H1 (cell line): ENCODE results near the gene MTX2. TPM values are rescaled to one million over a fixed set of nuclear protein-coding genes. Genes with fewer than 3 reads are reported as not detected.

Experiments
- CTCF ChIA-PET: fragments of 300-600 bp; sonication (Branson Sonifier 250); formaldehyde crosslinking; loops from one replicate; lab custom pipeline; 2021; ENCODE audit not compliant: partially characterized antibody; lab: Charles Lee
- POLR2A ChIA-PET: fragments of 300-600 bp; sonication (Branson Sonifier 250); formaldehyde crosslinking; loops from one replicate; lab custom pipeline; 2021; ENCODE audit warnings: inconsistent platforms; ENCODE audit not compliant: partially characterized antibody; lab: Charles Lee
- DNase-seq, 2 experiments: peaks; one replicate each; pipeline versions ENCODE4 v3.0.0 to v3.0.0-alpha.2; 2010 to 2022; ENCODE audit warnings: low spot score in 2 of 2, low read depth in 1 of 2, mixed read lengths in 1 of 2
- FAIRE-seq: peaks from 2 replicates; lab custom pipeline; 2011; peaks lifted over from hg19 to GRCh38; lab: Jason Lieb, UNC
- H2AFZ ChIP-seq: 2 replicates; pipeline ENCODE4 v1.8.1; 2012; ENCODE audit warnings: low read length, inconsistent platforms
- H2AK5ac ChIP-seq: 2 replicates; pipeline ENCODE4 v1.6.1; 2013; ENCODE audit warnings: low read depth, low read length
- H2BK120ac ChIP-seq: replicated peaks from 2 replicates; pipeline ENCODE3; 2013; ENCODE audit warnings: low read depth, low read length, inconsistent platforms
- H2BK12ac ChIP-seq: 2 replicates; pipeline ENCODE4 v1.6.1; 2013; ENCODE audit warnings: low read depth, low read length
- H2BK15ac ChIP-seq: 2 replicates; pipeline ENCODE4 v1.6.1; 2013; ENCODE audit warnings: low read length
- H2BK20ac ChIP-seq: 2 replicates; pipeline ENCODE4 v1.6.1; 2013; ENCODE audit warnings: low read length
- H2BK5ac ChIP-seq: 2 replicates; pipeline ENCODE4 v1.6.1; 2013; ENCODE audit warnings: low read depth, low read length
- H3K14ac ChIP-seq: 2 replicates; pipeline ENCODE4 v1.6.1; 2013; ENCODE audit warnings: inconsistent platforms; ENCODE audit not compliant: insufficient read length
- H3K18ac ChIP-seq: 2 replicates; pipeline ENCODE4 v1.6.1; 2013; ENCODE audit warnings: low read length; ENCODE audit errors: extremely low read depth
- H3K23ac ChIP-seq: 2 replicates; pipeline ENCODE4 v1.6.1; 2013; ENCODE audit warnings: inconsistent platforms; ENCODE audit not compliant: insufficient read length
- H3K23me2 ChIP-seq: 2 replicates; pipeline ENCODE4 v1.6.1; 2013; ENCODE audit warnings: low read depth, low read length
- H3K27ac ChIP-seq: 2 replicates; pipeline ENCODE4 v1.6.1; 2011; ENCODE audit warnings: low read depth, low read length, inconsistent platforms
- H3K27me3 ChIP-seq, 4 experiments: replicated peaks in 1 of 4; 1 replicate in 1 of 4; 2 replicates in 3 of 4; pipeline versions ENCODE4 v1.6.1 to v1.8.1; 2011 to 2013; ENCODE audit warnings: low read length in 3 of 4, mild to moderate bottlenecking in 3 of 4, inconsistent platforms in 2 of 4, mixed read lengths in 2 of 4, moderate library complexity in 1 of 4; ENCODE audit not compliant: control insufficient read depth in 3 of 4, insufficient read depth in 3 of 4; ENCODE audit errors: extremely low read depth in 1 of 4
- H3K36me3 ChIP-seq, 4 experiments: 2 replicates each; pipeline versions ENCODE4 v1.6.1 to v1.8.1; 2011 to 2013; ENCODE audit warnings: mild to moderate bottlenecking in 4 of 4, low read length in 3 of 4, moderate library complexity in 2 of 4, control low read depth in 1 of 4, inconsistent platforms in 1 of 4; ENCODE audit not compliant: insufficient read depth in 4 of 4, control insufficient read depth in 2 of 4
- H3K4ac ChIP-seq: replicated peaks from 2 replicates; pipeline ENCODE3; 2013; ENCODE audit warnings: low read length, low read depth, mixed read lengths, inconsistent platforms; ENCODE audit not compliant: insufficient read length
- H3K4me1 ChIP-seq, 4 experiments: replicated peaks in 1 of 4; 1 replicate in 1 of 4; 2 replicates in 3 of 4; pipeline versions ENCODE4 v1.6.1 to v1.8.1; 2011 to 2013; ENCODE audit warnings: low read length in 3 of 4, inconsistent platforms in 2 of 4, mixed read lengths in 1 of 4; ENCODE audit not compliant: insufficient read depth in 4 of 4, control insufficient read depth in 3 of 4
- H3K4me2 ChIP-seq, 2 experiments: 2 replicates each; pipeline versions ENCODE4 v1.6.1 to v1.8.1; 2011 to 2013; ENCODE audit warnings: low read depth in 2 of 2, low read length in 2 of 2, control low read depth in 1 of 2, inconsistent platforms in 1 of 2, mild to moderate bottlenecking in 1 of 2; ENCODE audit not compliant: insufficient read depth in 1 of 2
- H3K4me3 ChIP-seq, 4 experiments: fragments of 200-600, 300-600 bp in 1 of 4; sonication (generic), shearing (Covaris generic), sonication (Bioruptor Twin) in 1 of 4; 2 replicates each; pipeline versions ENCODE4 v1.5.1 to v1.8.1; 2011 to 2016; ENCODE audit warnings: low read length in 4 of 4, low read depth in 3 of 4, control low read depth in 2 of 4, inconsistent platforms in 2 of 4, mild to moderate bottlenecking in 2 of 4, mixed read lengths in 1 of 4, moderate library complexity in 1 of 4; ENCODE audit not compliant: insufficient read depth in 2 of 4; ENCODE audit errors: extremely low read depth in 1 of 4
- H3K56ac ChIP-seq: replicated peaks from 2 replicates; pipeline ENCODE3; 2013; ENCODE audit warnings: low read depth, mild to moderate bottlenecking, mixed read lengths, low read length, inconsistent platforms; ENCODE audit not compliant: insufficient read length
- H3K79me1 ChIP-seq: 2 replicates; pipeline ENCODE4 v1.6.1; 2013; ENCODE audit warnings: low read depth, low read length, control low read depth
- H3K79me2 ChIP-seq, 2 experiments: 2 replicates each; pipeline versions ENCODE4 v1.6.1 to v1.8.1; 2012 to 2013; ENCODE audit warnings: low read length in 2 of 2, mild to moderate bottlenecking in 2 of 2, inconsistent platforms in 1 of 2; ENCODE audit not compliant: insufficient read depth in 2 of 2, control insufficient read depth in 1 of 2
- H3K9ac ChIP-seq, 4 experiments: replicated peaks in 1 of 4; 1 replicate in 1 of 4; 2 replicates in 3 of 4; pipeline versions ENCODE4 v1.6.1 to v1.8.1; 2011 to 2013; ENCODE audit warnings: low read depth in 3 of 4, low read length in 3 of 4, control low read depth in 2 of 4, mild to moderate bottlenecking in 2 of 4, moderate library complexity in 2 of 4, inconsistent platforms in 1 of 4; ENCODE audit errors: extremely low read depth in 1 of 4
- H3K9me3 ChIP-seq, 2 experiments: 2 replicates each; pipeline versions ENCODE4 v1.6.1 to v1.8.1; 2012 to 2013; ENCODE audit warnings: mild to moderate bottlenecking in 2 of 2, moderate library complexity in 2 of 2, control low read depth in 1 of 2, inconsistent platforms in 1 of 2, low read depth in 1 of 2, low read length in 1 of 2, mixed read lengths in 1 of 2; ENCODE audit not compliant: insufficient read depth in 2 of 2
- H4K20me1 ChIP-seq, 2 experiments: replicated peaks in 1 of 2; 2 replicates each; pipeline versions ENCODE3 to v1.8.1; 2011 to 2013; ENCODE audit warnings: inconsistent platforms in 2 of 2, low read length in 2 of 2, mild to moderate bottlenecking in 1 of 2; ENCODE audit not compliant: insufficient read depth in 2 of 2, control insufficient read depth in 1 of 2
- H4K5ac ChIP-seq: 2 replicates; pipeline ENCODE4 v1.6.1; 2013; ENCODE audit warnings: low read length, low read depth, mixed read lengths, inconsistent platforms; ENCODE audit not compliant: insufficient read length
- H4K8ac ChIP-seq: 2 replicates; pipeline ENCODE4 v1.8.0; 2013; ENCODE audit warnings: mild to moderate bottlenecking, moderate library complexity, low read length, inconsistent platforms; ENCODE audit not compliant: insufficient read depth; ENCODE audit errors: extremely low read depth
- H4K91ac ChIP-seq: replicated peaks from 2 replicates; pipeline ENCODE3; 2013; ENCODE audit warnings: low read length, mixed read lengths, inconsistent platforms; ENCODE audit not compliant: insufficient read length
- WGBS, 2 experiments: shearing (Covaris generic) in 1 of 2; methylation state at CpG; one replicate each; pipeline versions ENCODE4 v1.1.6 to v1.1.7; 2013 to 2015; ENCODE audit warnings: low lambda C conversion rate in 2 of 2, mixed read lengths in 2 of 2, inconsistent platforms in 1 of 2, low coverage in 1 of 2, missing lambda C conversion rate in 1 of 2; ENCODE audit not compliant: insufficient replicate concordance in 2 of 2, insufficient coverage in 1 of 2, insufficient read length in 1 of 2; ENCODE audit errors: extremely low coverage in 1 of 2, missing lambda C conversion rate in 1 of 2; 5-methylcytosine and 5-hydroxymethylcytosine counted together
- polyA plus RNA-seq, 7 experiments: library from polyadenylated mRNA; depleted of rRNA in 3 of 7; stranded (reverse) in 5 of 7; unstranded in 2 of 7; fragments of >200 nt in 5 of 7; fragments of 200-250 nt in 2 of 7; gene quantifications; 1 replicate in 5 of 7; 2 replicates in 1 of 7; 4 replicates in 1 of 7; pipeline versions ENCODE4 v1.2.1 to v1.2.3, GENCODE V29; 2011 to 2013; ENCODE audit warnings: missing spikeins in 2 of 7, mixed read lengths in 2 of 7
- total RNA-seq: library from RNA; stranded (reverse); fragmentation: NEBNext Ultra II Directional; extraction: Animal tissue kit (Norgen Biotek cat#: 25700); gene quantifications from 2 replicates; pipeline ENCODE4 v1.2.1, GENCODE V29; 2021

MTX2 gene
- total and polyA plus RNA-seq, 2 of the 8 experiments (the other 6 are each of a cell fraction or from before 2014, with no cell fraction given) = 33.5 to 38.3 TPM

- Histone ChIP-seq H3K79me1 (no peaks in the 10 kb centered on the region), H4K91ac (no peak overlapping the region), H3K4ac (no peak overlapping the region), H2BK20ac (no peak overlapping the region), H2BK12ac (no peak overlapping the region), H2AK5ac (no peak overlapping the region), H3K4me2 (no peak overlapping the region), H4K5ac (no peak overlapping the region), H2BK5ac (no peak overlapping the region), H3K79me2 (peaks cover 0 to 79% of the 10 kb centered on the region in 2 experiments; a peak in 2 of 4 replicates), H3K9me3 (no peaks in the 10 kb centered on the region), H3K9ac (no peak overlapping the region), H3K56ac (no peak overlapping the region), H3K23me2 (no peaks in the 10 kb centered on the region), H2BK120ac (no peak overlapping the region), H3K18ac (no peak overlapping the region), H3K36me3 (no peaks in the 10 kb centered on the region), H3K14ac (no peak overlapping the region), H3K23ac (no peak overlapping the region), H3K27me3 (no peaks in the 10 kb centered on the region), H4K20me1 (peaks cover 10 to 11% of the 10 kb centered on the region in 2 experiments), H4K8ac (no peak overlapping the region), H2BK15ac (no peak overlapping the region), H3K4me1 (no peaks in the 10 kb centered on the region), H3K4me3 (no peak overlapping the region), H3K27ac (no peak overlapping the region), H2AFZ (no peak overlapping the region)
- ChIA-PET POLR2A (no interaction called here), CTCF (interaction anchor here (1.7 kb wide), 1 partner anchor 9 kb away, joined by 4 read pairs; no protein-coding TSS in a partner anchor)
- 88% methylated on average over 2 of the region's 2 CpGs; no CpG with 5 or more reads in 1 of the 2 experiments for WGBS, 2 experiments
- FAIRE-seq = peak; percentile 7
- no peak for DNase-seq
Observed at GRCh38 chr2:176292608-176293007, 23.4 kb downstream of the MTX2 start.
